GM06990 (cell line): ENCODE results near the gene ABCG4.

ENCODE experiments used
- DNase-seq: peaks from one replicate; pipeline ENCODE4 v3.0.0-alpha.2; 2011; ENCODE audit not compliant: insufficient read length; ENCODE audit errors: extremely low read depth
- H3K27me3 ChIP-seq: replicated peaks from 2 replicates; pipeline ENCODE4 v1.6.0; 2011; ENCODE audit warnings: low read length; ENCODE audit not compliant: control insufficient read depth, insufficient read depth
- H3K36me3 ChIP-seq: 2 replicates; pipeline ENCODE4 v1.5.1; 2011; ENCODE audit warnings: low read length; ENCODE audit not compliant: control insufficient read depth, insufficient read depth
- H3K4me3 ChIP-seq: replicated peaks from 2 replicates; pipeline ENCODE4 v1.5.1; 2011; ENCODE audit warnings: low read depth, mild to moderate bottlenecking, control low read depth, low read length
- TF ChIP-seq, protein P1 (sequence below): IDR thresholded peaks from 2 replicates; pipeline ENCODE4 v1.5.1; 2011; ENCODE audit warnings: low read length, control low read depth, mild to moderate bottlenecking, inconsistent platforms; ENCODE audit not compliant: insufficient read depth, poor library complexity, severe bottlenecking

The ABCG4 gene

DNA sequence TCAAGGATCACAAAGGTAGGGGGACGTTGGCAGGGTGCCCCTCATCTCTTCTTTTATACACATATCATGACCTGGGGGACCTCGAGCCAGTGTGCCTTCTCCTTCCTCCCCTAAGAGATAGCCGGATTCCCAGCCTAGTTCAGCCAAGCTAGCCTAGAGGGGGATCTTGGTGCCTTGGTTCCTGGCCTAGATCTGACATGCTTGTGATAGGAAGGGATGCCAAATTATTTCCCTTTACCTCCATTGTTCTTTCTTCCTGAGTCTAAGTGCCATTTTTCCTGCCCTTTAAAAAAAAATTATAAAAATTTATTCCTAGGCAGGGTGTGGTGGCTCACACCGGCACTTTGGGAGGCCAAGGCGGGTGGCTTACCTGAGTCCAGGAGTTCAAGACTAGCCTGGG is 34.5 kb upstream of the ABCG4 start:
- H3K36me3 ChIP-seq, result peaks cover 35% of the 10 kb centered on the region
- no peak overlapping the region for H3K4me3 ChIP-seq
- no peak for DNase-seq
- no peaks in the 10 kb centered on the region for H3K27me3 ChIP-seq
- TF ChIP-seq, protein P1, sequence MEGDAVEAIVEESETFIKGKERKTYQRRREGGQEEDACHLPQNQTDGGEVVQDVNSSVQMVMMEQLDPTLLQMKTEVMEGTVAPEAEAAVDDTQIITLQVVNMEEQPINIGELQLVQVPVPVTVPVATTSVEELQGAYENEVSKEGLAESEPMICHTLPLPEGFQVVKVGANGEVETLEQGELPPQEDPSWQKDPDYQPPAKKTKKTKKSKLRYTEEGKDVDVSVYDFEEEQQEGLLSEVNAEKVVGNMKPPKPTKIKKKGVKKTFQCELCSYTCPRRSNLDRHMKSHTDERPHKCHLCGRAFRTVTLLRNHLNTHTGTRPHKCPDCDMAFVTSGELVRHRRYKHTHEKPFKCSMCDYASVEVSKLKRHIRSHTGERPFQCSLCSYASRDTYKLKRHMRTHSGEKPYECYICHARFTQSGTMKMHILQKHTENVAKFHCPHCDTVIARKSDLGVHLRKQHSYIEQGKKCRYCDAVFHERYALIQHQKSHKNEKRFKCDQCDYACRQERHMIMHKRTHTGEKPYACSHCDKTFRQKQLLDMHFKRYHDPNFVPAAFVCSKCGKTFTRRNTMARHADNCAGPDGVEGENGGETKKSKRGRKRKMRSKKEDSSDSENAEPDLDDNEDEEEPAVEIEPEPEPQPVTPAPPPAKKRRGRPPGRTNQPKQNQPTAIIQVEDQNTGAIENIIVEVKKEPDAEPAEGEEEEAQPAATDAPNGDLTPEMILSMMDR, result no peak

DNA sequence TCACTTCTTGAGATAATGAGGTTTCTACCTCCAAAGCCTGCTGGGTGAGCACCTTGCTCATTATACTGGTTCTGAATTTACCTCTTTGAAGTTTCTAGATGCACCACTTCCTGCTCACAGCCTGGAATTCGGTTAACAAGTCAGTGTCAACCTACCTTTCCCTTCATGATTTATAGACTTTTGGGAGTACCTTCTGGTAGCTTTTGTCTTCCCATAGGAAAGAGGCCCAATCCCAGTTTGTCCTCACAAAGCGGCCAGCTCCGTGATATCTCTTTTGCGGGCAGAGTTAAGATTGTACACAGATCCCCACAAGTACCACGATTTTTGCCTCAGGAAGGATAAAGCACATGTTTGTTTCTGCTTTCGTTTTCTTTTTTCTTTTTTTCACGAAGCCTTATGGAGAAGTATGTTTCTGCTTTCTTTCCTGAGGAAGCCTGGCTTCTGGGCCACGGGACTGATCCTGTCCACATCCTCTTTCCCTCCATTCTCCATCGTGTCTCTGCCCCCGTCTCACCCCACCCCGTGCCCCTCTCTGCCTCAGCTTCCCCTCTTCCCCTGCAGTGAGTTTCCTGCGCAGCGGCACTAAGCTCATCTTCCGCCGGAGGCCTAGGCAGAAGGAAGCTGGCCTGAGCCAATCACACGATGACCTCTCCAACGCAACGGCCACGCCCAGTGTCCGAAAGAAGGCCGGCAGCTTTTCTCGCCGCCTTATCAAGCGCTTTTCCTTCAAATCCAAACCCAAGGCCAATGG is 33.2 kb upstream of the ABCG4 start:
- no peak overlapping the region for H3K4me3 ChIP-seq

DNA sequence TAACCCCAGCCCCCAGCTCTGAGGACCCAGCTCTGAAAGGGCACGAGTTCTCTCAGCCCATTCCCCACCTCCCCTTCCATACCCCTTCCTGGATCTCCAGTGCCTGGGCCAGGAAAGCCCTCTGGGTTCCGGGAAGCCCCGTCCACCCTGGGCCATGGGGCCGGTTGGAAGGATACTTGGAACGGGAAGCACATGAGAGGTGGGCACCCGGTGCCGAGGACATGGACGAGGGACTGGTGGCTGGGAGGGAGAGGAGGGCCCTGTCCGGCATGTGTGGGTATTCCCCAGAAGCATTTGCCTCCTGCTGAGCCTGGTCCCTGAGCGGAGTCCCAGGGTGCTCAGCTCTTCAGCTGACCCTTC is 32.6 kb upstream of the ABCG4 start:
- TF ChIP-seq, protein P1, result no peak
- Histone ChIP-seq H3K4me3 (no peak overlapping the region), H3K27me3 (no peaks in the 10 kb centered on the region), H3K36me3 (peaks cover 30% of the 10 kb centered on the region)
- DNase-seq, result no peak

More for the DNA sequence above, 33.2 kb upstream of the ABCG4 start:
- TF ChIP-seq, protein P1, result no peak
- no peak for DNase-seq
- peaks cover 35% of the 10 kb centered on the region for H3K36me3 ChIP-seq
- no peaks in the 10 kb centered on the region for H3K27me3 ChIP-seq

DNA sequence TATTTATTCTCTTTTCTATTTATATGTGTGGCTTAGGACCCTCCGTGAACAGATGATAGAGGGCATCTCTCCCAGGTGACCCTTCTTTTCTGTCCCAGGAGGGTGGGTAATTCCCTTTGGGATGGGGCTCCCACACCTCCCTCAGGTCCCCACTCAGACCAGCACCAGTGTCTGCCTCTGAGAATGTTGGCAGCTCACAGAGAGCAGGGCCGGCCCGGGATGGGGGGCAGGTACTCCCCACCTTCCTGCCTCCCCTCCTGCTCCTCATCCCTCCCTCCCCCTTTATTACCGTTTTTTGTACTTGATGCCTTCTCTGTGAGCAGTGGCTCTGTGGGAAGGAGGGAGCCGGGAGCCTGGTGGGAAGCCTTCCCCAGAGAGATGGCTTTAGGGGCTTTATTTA is 32.3 kb upstream of the ABCG4 start:
- Histone ChIP-seq H3K4me3 (no peak overlapping the region), H3K36me3 (peaks cover 27% of the 10 kb centered on the region), H3K27me3 (no peaks in the 10 kb centered on the region)
- TF ChIP-seq, protein P1, result no peak
- no peak for DNase-seq

DNA sequence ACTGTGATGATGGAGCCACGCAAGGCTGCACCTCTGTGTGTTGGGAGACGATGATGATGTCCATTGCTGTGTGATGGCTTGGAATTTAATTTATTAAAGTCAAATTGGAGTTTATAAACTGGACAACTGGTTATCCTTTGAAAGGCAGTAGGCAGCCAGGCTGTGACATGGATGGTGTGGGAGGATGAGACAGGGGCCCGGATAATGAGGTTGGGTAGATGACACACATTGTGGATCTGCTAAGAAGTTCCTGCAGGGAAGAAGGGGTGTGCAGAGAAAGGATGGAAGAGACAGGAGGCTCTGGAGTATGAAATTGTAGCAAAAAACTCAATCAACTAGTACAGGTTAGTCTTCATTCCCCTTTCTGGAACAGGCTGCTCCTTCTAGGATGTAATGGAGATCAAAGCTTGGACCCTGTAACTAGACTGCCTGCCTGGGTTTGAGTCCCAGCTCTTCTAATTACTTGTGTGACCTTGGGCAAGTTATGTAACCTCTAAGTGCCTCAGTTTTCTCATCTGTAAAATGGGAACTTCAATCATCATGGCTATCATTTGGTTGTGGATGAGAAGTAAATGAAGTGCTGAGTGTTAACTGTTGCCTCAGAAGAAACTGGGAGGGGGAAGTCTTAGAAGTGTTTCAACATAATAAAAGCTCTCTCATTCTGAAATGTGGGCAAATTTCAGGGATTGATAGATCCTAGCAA is 31.7 kb upstream of the ABCG4 start:
- no peak for DNase-seq
- no peaks in the 10 kb centered on the region for H3K27me3 ChIP-seq
- peaks cover 23% of the 10 kb centered on the region for H3K36me3 ChIP-seq
- TF ChIP-seq, protein P1, result no peak
- no peak overlapping the region for H3K4me3 ChIP-seq

DNA sequence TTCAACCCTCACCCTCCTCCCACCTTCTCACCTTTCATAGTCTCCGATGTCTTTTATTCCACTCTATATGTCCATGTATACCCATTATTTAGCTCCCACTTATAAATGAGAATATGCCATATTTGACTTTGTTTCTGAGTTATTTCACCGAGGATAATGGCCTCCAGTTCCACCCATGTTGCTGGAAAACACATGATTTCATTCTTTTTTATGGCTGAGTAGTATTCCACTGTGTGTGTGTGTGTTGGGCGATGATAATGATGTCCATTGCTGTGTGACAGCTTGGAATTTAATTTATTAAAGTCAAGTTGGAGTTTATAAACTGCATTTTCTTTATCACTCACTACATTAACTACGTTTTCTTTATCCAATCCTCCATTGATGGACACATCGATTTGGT is 30.6 kb upstream of the ABCG4 start:
- DNase-seq, result no peak
- Histone ChIP-seq H3K4me3 (no peak overlapping the region), H3K36me3 (peaks cover 16% of the 10 kb centered on the region), H3K27me3 (no peaks in the 10 kb centered on the region)
- TF ChIP-seq, protein P1, result no peak
